ENCODE results near the gene PRCC. TPM values are rescaled to one million over a fixed set of nuclear protein-coding genes. Genes with fewer than 3 reads are reported as not detected.

The PRCC gene
- polyA plus RNA-seq, 4 donors: 107 to 140 (median 125) TPM

- DNase-seq (ENCODE audit: low read depth in 4 of 4, low spot score in 3 of 4): no peak
Observed at GRCh38 chr1:156839426-156840109, 72.2 kb downstream of the PRCC start.

GRCh38 chr1:156840186-156840897, 73.0 kb downstream of the PRCC start:
- no peak for DNase-seq (ENCODE audit: low read depth in 4 of 4, low spot score in 3 of 4)

- DNase-seq (ENCODE audit: low read depth in 4 of 4, low spot score in 3 of 4): no peak
Observed at GRCh38 chr1:156840898-156841279, 73.6 kb downstream of the PRCC start.

- DNase-seq (ENCODE audit: low read depth in 4 of 4, low spot score in 3 of 4): no peak
Observed at GRCh38 chr1:156841295-156841855, 74.0 kb downstream of the PRCC start.

- no peak for DNase-seq (ENCODE audit: low read depth in 4 of 4, low spot score in 3 of 4)
Observed at GRCh38 chr1:156842618-156843300, 75.4 kb downstream of the PRCC start.

- no peak for DNase-seq (ENCODE audit: low read depth in 4 of 4, low spot score in 3 of 4)
Observed at GRCh38 chr1:156844102-156844501, 76.8 kb downstream of the PRCC start.

GRCh38 chr1:156844638-156845037, 77.3 kb downstream of the PRCC start:
- no peak for DNase-seq (ENCODE audit: low read depth in 4 of 4, low spot score in 3 of 4)

GRCh38 chr1:156845055-156845952, 78.0 kb downstream of the PRCC start:
- no peak for DNase-seq (ENCODE audit: low read depth in 4 of 4, low spot score in 3 of 4)

GRCh38 chr1:156845953-156846545, 78.7 kb downstream of the PRCC start:
- DNase-seq (ENCODE audit: low read depth in 4 of 4, low spot score in 3 of 4): no peak

GRCh38 chr1:156846643-156847042, 79.3 kb downstream of the PRCC start:
- DNase-seq (ENCODE audit: low read depth in 4 of 4, low spot score in 3 of 4): no peak

GRCh38 chr1:156847591-156848460, 80.5 kb downstream of the PRCC start:
- DNase-seq (ENCODE audit: low read depth in 4 of 4, low spot score in 3 of 4): no peak

GRCh38 chr1:156848461-156849150, 81.3 kb downstream of the PRCC start:
- no peak for DNase-seq (ENCODE audit: low read depth in 4 of 4, low spot score in 3 of 4)

GRCh38 chr1:156849151-156849496, 81.8 kb downstream of the PRCC start:
- no peak for DNase-seq (ENCODE audit: low read depth in 4 of 4, low spot score in 3 of 4)

Other genes starting within 250 kb of the PRCC start
- 10 to 100 TPM; 11.2 to 13.2 (median 12.3) TPM for gene IQGAP3, start 195.0 kb upstream of the PRCC start, polyA plus RNA-seq (ENCODE audit: insufficient read length in 4 of 4)
- 1 to 10 TPM in 2 of 4 donors, under 1 TPM in 2; 0.86 to 1.3 (median 1.0) TPM for gene TTC24, start 187.8 kb upstream of the PRCC start, polyA plus RNA-seq (ENCODE audit: insufficient read length in 4 of 4)
- 10 to 100 TPM; 74.4 to 84.1 (median 81.6) TPM for gene NAXE, start 175.8 kb upstream of the PRCC start, polyA plus RNA-seq (ENCODE audit: insufficient read length in 4 of 4)
- gene GPATCH4, start 166.1 kb upstream of the PRCC start, polyA plus RNA-seq (ENCODE audit: insufficient read length in 4 of 4): 10 to 100 TPM; 30.2 to 33.7 (median 31.4) TPM
- under 1 TPM; 0.11 to 0.45 (median 0.42) TPM for gene HAPLN2, start 148.1 kb upstream of the PRCC start, polyA plus RNA-seq (ENCODE audit: insufficient read length in 4 of 4)
- under 1 TPM in 3 of 4 donors, not detected in 1; 0.12 to 0.58 (median 0.13) TPM for gene BCAN, start 125.4 kb upstream of the PRCC start, polyA plus RNA-seq (ENCODE audit: insufficient read length in 4 of 4)
- gene NES, start 90.1 kb upstream of the PRCC start, polyA plus RNA-seq (ENCODE audit: insufficient read length in 4 of 4): 100 to 1,000 TPM; 153 to 160 (median 156) TPM
- 100 to 1,000 TPM in 1 of 4 donors, 10 to 100 TPM in 3; 69.1 to 106 (median 83.1) TPM for gene CRABP2, start 62.0 kb upstream of the PRCC start, polyA plus RNA-seq (ENCODE audit: insufficient read length in 4 of 4)
- 10 to 100 TPM; 29.9 to 36.6 (median 34.6) TPM for gene METTL25B, start 39.1 kb upstream of the PRCC start, polyA plus RNA-seq (ENCODE audit: insufficient read length in 4 of 4)
- gene ISG20L2, start 38.8 kb upstream of the PRCC start, polyA plus RNA-seq (ENCODE audit: insufficient read length in 4 of 4): 10 to 100 TPM; 44.0 to 50.0 (median 45.3) TPM
- 10 to 100 TPM; 68.4 to 75.1 (median 72.3) TPM for gene MRPL24, start 26.4 kb upstream of the PRCC start, polyA plus RNA-seq (ENCODE audit: insufficient read length in 4 of 4)
- 100 to 1,000 TPM; 261 to 286 (median 283) TPM for gene HDGF, start 15.9 kb upstream of the PRCC start, polyA plus RNA-seq (ENCODE audit: insufficient read length in 4 of 4)
- gene SH2D2A, start 49.3 kb downstream of the PRCC start, polyA plus RNA-seq (ENCODE audit: insufficient read length in 4 of 4): under 1 TPM; 0.71 to 0.79 (median 0.76) TPM
- gene INSRR, start 91.6 kb downstream of the PRCC start, polyA plus RNA-seq (ENCODE audit: insufficient read length in 4 of 4): 1 to 10 TPM; 1.5 to 2.8 (median 1.8) TPM
- 1 to 10 TPM in 3 of 4 donors, under 1 TPM in 1; 0.98 to 2.1 (median 1.3) TPM for gene NTRK1, start 93.3 kb downstream of the PRCC start, polyA plus RNA-seq (ENCODE audit: insufficient read length in 4 of 4)
- 10 to 100 TPM; 21.4 to 22.6 (median 21.9) TPM for gene PEAR1, start 126.2 kb downstream of the PRCC start, polyA plus RNA-seq (ENCODE audit: insufficient read length in 4 of 4)
- under 1 TPM; 0.22 to 0.66 (median 0.33) TPM for gene LRRC71, start 153.1 kb downstream of the PRCC start, polyA plus RNA-seq (ENCODE audit: insufficient read length in 4 of 4)